ENCODE data around the gene TMEM39A. TPM values are rescaled to one million over a fixed set of nuclear protein-coding genes. Genes with fewer than 3 reads are reported as not detected.

Gene TMEM39A
- total and polyA plus RNA-seq, 10 of the 15 experiments (the other 5 are each of a cell fraction or from before 2014, with no cell fraction given): 10.8 to 44.7 (median 33.2) TPM

GRCh38 chr3:119481079-119481478 lies 17.7 kb upstream of the TMEM39A start:
- ChIA-PET CTCF (interaction anchor here (0.7 kb wide), 1 partner anchor 16 kb away, joined by 3 read pairs; no protein-coding TSS in a partner anchor), SMC1A (ENCODE audit: uncharacterized antibody, unreplicated experiment) (interaction anchor here (0.9 kb wide), 1 partner anchor 19 kb away, joined by 3 read pairs; no protein-coding TSS in a partner anchor), POLR2A (no interaction called here), RAD21 (ENCODE audit: unreplicated experiment) (no interaction called here)
- no peak overlapping the region for H3K4me2 ChIP-seq (ENCODE audit: control insufficient read depth, insufficient read depth)
- no peaks in the 10 kb centered on the region for H3K79me2 ChIP-seq (ENCODE audit: control insufficient read depth, insufficient read depth, low read length)
- intact Hi-C loops (cut with micrococcal nuclease; ENCODE audit: unreplicated experiment) (no loop called here), in situ Hi-C loops (cut with MboI) (no loop called here)
- no peaks in the 10 kb centered on the region; the same call in 1 of the 2 replicates for H3K4me1 ChIP-seq (ENCODE audit: control insufficient read depth, insufficient read depth, low read length)
- DNase-seq (ENCODE audit: low read depth, low spot score) (no peak), FAIRE-seq (no peak), ATAC-seq (no peak)
- whole genome bisulfite sequencing (ENCODE audit: insufficient coverage, insufficient replicate concordance, low lambda C conversion rate, missing lambda C conversion rate): 100% methylated on average over 2 of the region's 2 CpGs
- no peaks in the 10 kb centered on the region for H3K9me3 ChIP-seq (replicated peaks; ENCODE audit: control insufficient read depth, insufficient read depth, low read length)
- no peak overlapping the region for H3K9ac ChIP-seq (ENCODE audit: control insufficient read depth, insufficient read depth, low read length)
- H3K4me3 ChIP-seq: no peak overlapping the region
- BruUV-seq (replicated peaks): no TSS peak
- H3K27me3 ChIP-seq (replicated peaks in 1 of 2; ENCODE audit: control insufficient read depth in 2 of 2, insufficient read depth in 2 of 2, low read length in 1 of 2): no peaks in the 10 kb centered on the region
- H2AFZ ChIP-seq (ENCODE audit: control insufficient read depth, low read depth, low read length): no peak overlapping the region
- TF ChIP-seq ZNF24 (IDR thresholded peaks at IDR 0.05): no peak
- TF ChIP-seq SUPT20H (IDR thresholded peaks at IDR 0.05; ENCODE audit: borderline replicate concordance, control insufficient read depth, low read depth, low read length): no peak
- TF ChIP-seq SPI1 (IDR thresholded peaks at IDR 0.05; ENCODE audit: borderline replicate concordance, insufficient read depth, low read depth, low read length): no peak
- no peak for TF ChIP-seq ZSCAN29 (IDR thresholded peaks at IDR 0.05)
- TF ChIP-seq ZBTB11 (CRISPR knock-in tag; IDR thresholded peaks at IDR 0.05): no peak
- no peak for TF ChIP-seq SMARCA5 (IDR thresholded peaks at IDR 0.05)
- TF ChIP-seq TAF1 (IDR thresholded peaks at IDR 0.05; ENCODE audit: borderline replicate concordance, low read depth, low read length): no peak
- TF ChIP-seq FOXM1 (IDR thresholded peaks at IDR 0.05; ENCODE audit: low read depth, low read length): no peak
- no peak for TF ChIP-seq SMC3 (IDR thresholded peaks at IDR 0.05; ENCODE audit: borderline replicate concordance, low read length)
- no peak for TF ChIP-seq MTA2 (IDR thresholded peaks at IDR 0.05; ENCODE audit: low read depth)
- H4K20me1 ChIP-seq (ENCODE audit: control insufficient read depth, insufficient read depth): no peaks in the 10 kb centered on the region
- no peak overlapping the region for H3K27ac ChIP-seq (ENCODE audit: control insufficient read depth, insufficient read depth)
- H3K36me3 ChIP-seq (ENCODE audit: control insufficient read depth in 2 of 2, insufficient read depth in 2 of 2, low read length in 1 of 2): peaks cover 0 to 29% of the 10 kb centered on the region in 2 experiments

Data from GM12878 (cell line).